Measurements from ENCODE around the gene NEDD4.

DNA sequence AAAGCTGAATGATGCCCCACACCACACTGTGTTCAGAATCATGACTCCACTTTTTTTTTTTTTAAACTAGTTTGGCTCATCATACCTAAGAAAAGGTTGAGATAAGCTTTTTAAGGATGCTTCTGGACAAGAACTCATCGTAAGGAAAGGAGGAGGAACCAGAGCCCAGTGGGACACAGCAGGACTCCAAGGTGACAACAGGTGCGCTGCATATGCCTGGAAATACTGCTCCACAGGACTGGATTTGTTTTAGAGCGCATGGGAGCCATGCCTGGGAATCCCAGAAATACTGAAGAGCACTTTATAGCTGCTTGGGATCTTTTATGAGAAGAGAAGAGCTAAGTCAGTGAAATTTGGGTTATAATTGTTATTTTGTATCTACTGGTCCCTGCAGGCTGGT lies 93.4 kb downstream of the NEDD4 start:
- TF ChIP-seq, protein P1, sequence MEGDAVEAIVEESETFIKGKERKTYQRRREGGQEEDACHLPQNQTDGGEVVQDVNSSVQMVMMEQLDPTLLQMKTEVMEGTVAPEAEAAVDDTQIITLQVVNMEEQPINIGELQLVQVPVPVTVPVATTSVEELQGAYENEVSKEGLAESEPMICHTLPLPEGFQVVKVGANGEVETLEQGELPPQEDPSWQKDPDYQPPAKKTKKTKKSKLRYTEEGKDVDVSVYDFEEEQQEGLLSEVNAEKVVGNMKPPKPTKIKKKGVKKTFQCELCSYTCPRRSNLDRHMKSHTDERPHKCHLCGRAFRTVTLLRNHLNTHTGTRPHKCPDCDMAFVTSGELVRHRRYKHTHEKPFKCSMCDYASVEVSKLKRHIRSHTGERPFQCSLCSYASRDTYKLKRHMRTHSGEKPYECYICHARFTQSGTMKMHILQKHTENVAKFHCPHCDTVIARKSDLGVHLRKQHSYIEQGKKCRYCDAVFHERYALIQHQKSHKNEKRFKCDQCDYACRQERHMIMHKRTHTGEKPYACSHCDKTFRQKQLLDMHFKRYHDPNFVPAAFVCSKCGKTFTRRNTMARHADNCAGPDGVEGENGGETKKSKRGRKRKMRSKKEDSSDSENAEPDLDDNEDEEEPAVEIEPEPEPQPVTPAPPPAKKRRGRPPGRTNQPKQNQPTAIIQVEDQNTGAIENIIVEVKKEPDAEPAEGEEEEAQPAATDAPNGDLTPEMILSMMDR (IDR thresholded peaks at IDR 0.05): no peak
- TF ChIP-seq POLR2A (IDR thresholded peaks at IDR 0.05; ENCODE audit: low read length) (no peak), RAD21 (conservative IDR thresholded peaks at IDR 0.05 in 1 of 2, IDR thresholded peaks at IDR 0.05 in 1 of 2) (no peak), EP300 (IDR thresholded peaks at IDR 0.05) (no peak), HOXA7 (CRISPR knock-in tag; IDR thresholded peaks at IDR 0.05) (no peak), ESRRA (IDR thresholded peaks at IDR 0.05; ENCODE audit: borderline replicate concordance, low read length) (no peak), CBX8 (IDR thresholded peaks at IDR 0.05) (no peak), RCOR1 (IDR thresholded peaks at IDR 0.05; ENCODE audit: low read depth, low read length) (no peak)
- TF ChIP-seq, protein P2, sequence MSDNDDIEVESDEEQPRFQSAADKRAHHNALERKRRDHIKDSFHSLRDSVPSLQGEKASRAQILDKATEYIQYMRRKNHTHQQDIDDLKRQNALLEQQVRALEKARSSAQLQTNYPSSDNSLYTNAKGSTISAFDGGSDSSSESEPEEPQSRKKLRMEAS (IDR thresholded peaks at IDR 0.05): no peak
- TF ChIP-seq, protein P3, sequence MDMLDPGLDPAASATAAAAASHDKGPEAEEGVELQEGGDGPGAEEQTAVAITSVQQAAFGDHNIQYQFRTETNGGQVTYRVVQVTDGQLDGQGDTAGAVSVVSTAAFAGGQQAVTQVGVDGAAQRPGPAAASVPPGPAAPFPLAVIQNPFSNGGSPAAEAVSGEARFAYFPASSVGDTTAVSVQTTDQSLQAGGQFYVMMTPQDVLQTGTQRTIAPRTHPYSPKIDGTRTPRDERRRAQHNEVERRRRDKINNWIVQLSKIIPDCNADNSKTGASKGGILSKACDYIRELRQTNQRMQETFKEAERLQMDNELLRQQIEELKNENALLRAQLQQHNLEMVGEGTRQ (IDR thresholded peaks at IDR 0.05): no peak

Data from A549 (cell line).